Body of pancreas (tissue), 4 donors: ENCODE data around the gene MTMR12.

Experiments used
- CTCF ChIP-seq, 7 experiments: fragments of 450-650 bp in 4 of 7; fragments of 200-600 bp in 3 of 7; sonication (generic) in 3 of 7; IDR thresholded peaks; one replicate each; pipeline ENCODE4 v1.5.1; 2016 to 2019; ENCODE audit warnings: antibody characterized with exemption in 7 of 7
- POLR2A ChIP-seq, 3 donors: fragments of 450-650 bp; IDR thresholded peaks; one replicate each; pipeline ENCODE4 v1.6.1; 2016; ENCODE audit warnings: antibody characterized with exemption in 3 of 3, mild to moderate bottlenecking in 2 of 3

GRCh38 chr5:32325062-32325461 is 12.3 kb upstream of the MTMR12 start:
- TF ChIP-seq CTCF (IDR thresholded peaks at IDR 0.05) (no peak), POLR2A (IDR thresholded peaks at IDR 0.05) (no peak)
